T follicular helper cell (primary cell): ENCODE results near the gene AGBL4.

ENCODE experiments used
- DNase-seq: peaks from one replicate; pipeline ENCODE4 v3.0.0-alpha.2; 2020; ENCODE audit warnings: low read depth

The AGBL4 gene

GRCh38 chr1:48645883-48646282 lies 1377.9 kb downstream of the AGBL4 start:
- no peak for DNase-seq

DNA sequence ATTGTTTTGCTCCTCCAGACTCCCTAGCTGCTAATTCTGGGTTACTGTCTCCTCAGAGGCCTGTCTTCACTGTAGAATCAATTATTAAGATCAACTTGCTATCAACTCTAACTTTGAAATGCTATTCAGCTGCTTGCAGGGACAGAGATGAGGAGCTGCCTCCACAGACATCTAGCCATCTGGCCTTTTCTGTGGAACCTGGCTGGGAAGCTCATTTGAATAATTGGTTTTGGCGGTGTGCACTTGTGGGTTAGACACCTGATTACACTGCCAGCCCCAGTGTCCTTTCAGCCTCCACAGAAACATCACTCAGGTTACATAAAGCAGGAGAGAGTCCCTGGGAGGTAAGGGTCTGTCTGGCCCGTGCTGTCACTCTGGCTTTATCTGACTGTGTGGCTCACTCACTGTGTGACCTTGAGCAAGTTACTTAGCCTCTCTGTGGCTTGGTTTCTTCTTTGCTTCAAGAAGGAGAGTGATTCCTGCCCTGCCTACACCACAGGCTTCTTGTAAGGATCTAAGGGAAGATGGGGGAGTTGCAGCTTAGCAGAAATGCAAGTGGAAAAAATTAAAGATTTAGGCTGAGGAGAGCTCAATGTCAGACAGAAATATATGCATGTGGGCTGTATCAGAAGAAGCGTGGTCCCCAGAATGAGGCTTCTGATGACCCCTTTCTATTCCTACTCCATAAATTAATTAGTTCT lies 1378.7 kb downstream of the AGBL4 start:
- no peak for DNase-seq

GRCh38 chr1:48644190-48644900 lies 1379.4 kb downstream of the AGBL4 start:
- DNase-seq = no peak

- no peak for DNase-seq
Observed at GRCh38 chr1:48643193-48643592, 1380.6 kb downstream of the AGBL4 start.

DNA sequence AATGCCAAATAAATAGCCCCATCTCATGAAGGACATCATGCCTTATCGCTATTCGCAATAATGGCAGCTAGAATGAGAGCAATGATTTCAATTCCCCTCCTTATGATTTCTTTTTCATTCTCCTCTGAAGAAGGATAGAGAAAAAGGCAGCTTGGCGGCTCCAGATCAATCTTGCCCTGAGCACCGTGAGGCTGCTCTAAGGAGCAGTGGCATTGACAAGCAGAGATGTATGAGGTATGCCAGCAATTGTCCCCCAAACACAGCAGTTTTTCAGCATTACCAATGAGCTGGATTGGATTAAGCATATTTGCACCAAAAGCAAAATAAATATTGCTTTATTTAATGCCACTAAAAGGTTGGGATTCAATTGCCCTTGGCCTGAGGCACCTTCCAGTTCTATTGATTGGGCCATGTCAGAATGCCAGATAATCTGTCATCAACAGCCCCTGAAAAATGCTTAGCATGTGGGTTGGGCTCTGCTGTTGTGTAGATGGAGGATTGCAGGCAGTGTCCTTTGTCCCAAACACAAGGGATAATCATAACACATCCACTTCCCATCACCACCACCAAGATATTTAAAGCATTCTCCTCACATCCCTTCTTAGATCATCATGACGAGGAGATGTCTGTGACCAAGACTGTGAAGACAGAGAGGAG lies 1382.8 kb downstream of the AGBL4 start:
- no peak for DNase-seq

DNA sequence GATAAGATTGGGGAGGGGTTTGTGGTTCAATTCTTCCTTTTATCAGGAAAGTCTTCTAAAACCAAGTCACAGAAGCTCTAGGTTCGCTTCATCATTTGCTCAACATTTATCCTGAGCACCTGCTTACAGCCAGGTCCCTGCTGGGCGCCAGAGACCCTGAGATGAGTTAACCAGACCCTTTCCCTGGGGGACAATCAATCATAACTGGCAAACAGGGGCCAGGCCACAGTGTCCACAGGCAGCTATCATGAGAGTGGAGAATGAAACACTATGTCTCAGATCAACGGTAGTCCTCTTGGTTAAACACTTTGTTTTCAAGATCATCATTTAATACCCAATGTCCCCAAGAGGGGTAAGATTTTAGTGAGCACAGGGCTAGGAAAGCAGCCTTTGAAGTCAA lies 1393.9 kb downstream of the AGBL4 start:
- DNase-seq = no peak

- no peak for DNase-seq
Observed at GRCh38 chr1:48627486-48627885, 1396.3 kb downstream of the AGBL4 start.

DNA sequence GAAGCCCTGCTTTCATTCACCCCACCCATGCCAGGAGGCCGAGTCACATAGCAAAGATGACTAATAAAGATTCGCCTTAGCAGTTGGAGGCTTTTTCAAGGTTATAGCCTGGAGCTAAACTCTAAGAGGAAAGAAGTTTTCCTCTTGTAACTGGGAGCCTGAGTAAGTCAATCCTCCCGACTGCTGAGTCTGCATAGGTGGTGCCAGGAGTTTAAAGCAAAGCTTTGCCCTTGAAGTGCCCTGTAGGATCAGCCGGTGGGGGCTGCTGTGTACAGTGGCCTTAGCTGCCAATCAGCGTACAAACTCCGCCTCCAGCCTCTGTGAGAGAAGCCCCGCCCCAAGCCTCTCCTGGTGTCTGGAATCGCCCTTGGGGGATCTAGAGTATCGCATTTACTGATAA lies 1404.2 kb downstream of the AGBL4 start:
- DNase-seq = no peak

DNA sequence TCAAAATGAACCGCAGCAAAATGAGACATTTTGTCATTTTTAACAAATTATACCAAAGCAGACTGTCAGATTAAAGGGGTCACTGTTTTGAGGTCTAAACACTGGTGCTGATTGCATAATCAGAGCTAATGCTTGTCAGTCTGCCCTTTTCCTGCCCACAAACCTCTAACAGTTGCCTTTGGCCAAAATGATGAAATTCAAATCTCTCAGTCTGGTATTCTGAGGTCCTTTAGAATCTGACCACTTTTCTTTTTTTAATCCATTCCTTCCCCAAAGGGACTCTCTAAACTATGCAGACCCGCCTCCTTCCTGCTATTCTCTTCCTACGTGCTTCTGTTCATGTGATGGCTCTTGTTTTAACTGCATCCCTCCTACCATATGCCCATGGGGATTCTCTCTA lies 1406.5 kb downstream of the AGBL4 start:
- no peak for DNase-seq

GRCh38 chr1:48616710-48617109 lies 1407.0 kb downstream of the AGBL4 start:
- no peak for DNase-seq

DNA sequence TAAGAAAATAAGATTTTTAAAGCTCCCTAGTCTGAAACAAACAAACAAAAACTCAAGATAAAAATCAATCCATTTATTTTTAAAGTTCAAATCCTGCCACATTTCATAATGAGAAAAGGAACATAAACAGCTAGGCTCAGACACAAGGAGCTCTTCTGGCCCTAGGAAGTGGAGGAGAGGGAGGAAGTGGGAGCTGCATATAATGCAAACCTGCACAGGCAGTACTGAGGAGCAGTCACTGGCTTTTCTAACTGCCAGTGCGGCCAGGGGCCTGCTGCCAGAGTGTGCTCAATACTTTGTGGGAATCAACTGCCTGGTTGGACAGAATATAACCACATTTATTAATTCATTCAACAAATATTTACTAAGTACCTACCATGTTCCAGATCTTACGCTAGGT lies 1411.9 kb downstream of the AGBL4 start:
- DNase-seq = no peak

DNA sequence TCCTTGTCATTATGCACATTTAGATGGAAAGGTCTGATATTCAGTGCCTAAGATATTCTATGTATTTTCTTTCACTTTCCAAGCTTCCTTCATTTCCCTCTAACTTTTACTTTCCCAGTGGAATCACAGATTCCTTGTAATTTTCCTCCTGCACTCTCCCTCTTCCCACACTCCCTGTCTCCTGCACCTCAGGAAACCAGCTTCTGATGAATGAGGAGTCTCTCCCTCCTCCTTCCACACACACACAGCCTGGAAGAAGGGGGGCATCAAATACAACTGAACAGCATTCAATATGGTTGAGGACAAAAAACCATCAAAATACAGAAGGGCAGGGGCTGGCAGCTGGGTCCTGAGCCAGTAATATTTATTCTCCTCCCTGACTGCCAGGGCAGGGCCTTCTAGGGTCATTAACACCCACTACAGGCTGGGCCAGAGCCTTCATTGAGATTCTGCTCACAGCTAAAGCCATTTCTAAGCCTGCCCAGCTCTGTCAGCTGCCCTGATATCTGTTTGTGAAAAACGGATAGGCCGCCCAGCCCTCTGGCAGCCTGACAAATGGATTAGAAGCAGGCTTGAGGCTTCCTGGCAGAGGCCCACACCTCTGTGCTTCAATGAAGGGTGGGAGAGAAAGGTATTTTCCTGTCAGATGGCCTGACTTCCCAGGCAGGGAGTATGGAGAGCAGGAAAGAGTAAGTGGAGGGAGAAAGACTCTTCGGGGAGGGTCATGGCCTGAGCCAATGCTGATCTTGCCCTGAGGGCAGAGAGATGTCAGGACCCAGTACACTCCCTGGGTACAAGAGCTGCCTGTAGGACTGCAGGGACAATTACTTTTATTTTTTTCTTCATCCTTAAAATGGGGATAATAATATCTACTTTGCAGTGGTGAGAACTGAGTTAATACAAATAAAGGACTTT lies 1412.9 kb downstream of the AGBL4 start:
- no peak for DNase-seq

- no peak for DNase-seq
Observed at GRCh38 chr1:48608882-48609281, 1414.9 kb downstream of the AGBL4 start.

DNA sequence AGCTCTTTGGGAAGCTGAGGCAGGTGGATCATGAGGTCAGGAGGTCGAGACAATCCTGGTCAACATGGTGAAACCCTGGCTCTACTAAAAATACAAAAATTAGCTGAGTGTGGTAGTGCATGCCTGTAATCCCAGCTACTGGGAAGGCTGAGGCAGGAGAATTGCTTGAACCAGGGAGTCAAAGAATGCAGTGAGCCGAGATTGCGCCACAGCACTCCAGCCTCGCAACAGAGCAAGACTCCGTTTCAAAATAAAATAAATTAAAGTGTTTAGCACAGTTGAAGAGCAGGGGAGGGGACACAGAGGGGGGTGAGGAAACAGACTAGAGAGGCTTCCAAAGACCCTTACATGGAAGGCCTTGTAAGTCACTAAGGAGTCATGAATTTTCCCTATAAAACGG lies 1420.5 kb downstream of the AGBL4 start:
- no peak for DNase-seq

DNA sequence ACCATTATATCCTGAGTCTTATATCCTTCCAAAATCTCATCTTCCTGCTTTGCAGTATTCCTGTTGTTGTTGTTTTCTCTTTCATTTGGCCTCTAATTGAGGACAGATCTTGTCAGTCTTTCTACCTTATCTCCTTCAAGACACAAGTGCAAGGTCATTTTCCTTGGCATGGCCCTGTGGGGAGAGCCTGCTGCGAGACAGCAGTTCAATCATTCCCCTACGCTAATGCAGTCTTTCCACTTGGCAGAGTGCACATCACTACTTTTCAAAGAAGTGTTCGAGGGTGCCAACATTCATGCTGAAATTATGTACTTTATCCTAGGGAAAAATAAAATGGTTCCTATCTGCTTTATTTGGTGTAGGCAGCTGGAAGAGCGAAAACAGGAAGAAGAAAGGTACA lies 1421.4 kb downstream of the AGBL4 start:
- no peak for DNase-seq

- DNase-seq = no peak
Observed at GRCh38 chr1:48600182-48600581, 1423.6 kb downstream of the AGBL4 start.

DNA sequence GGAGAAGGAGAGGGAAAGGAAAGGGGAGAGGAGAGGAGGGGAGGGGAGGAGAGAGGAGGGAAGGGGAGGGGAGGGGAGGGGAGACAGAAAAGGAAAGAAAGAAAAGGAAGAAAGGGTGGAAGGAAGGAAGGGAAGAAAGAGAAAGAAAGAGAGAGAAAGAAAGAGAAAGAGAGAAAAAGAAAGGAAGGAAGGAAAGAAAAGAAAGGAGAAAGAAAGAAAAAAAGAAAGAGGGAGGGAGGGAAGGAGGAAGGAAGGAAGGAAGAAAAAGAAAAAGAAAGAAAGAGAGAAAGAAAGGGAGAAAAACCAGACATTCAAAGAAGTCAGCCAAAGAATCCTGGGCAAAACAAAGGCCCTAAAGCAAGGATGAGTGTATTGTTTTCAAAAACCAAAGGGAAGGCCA lies 1426.1 kb downstream of the AGBL4 start:
- no peak for DNase-seq

DNA sequence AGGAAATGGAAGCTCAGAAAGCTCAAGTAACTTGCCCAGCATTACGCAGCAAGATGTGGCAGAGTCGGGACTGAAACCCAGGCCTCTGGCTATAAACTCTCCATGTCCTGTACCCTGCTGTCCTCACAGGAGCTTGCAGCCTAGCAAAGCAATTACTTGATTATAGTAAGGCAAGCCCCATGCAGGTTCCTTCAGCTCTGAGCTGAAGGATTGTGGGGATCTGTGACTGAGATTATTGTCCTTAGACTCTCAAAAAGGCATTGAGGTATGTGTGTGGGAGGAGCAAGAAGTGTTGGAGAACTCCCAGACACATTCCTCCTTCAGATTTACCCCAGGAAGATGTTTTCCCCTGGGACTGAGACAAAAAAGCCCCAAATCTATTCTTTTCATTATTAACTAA lies 1427.7 kb downstream of the AGBL4 start:
- DNase-seq = no peak

GRCh38 chr1:48595613-48596012 lies 1428.1 kb downstream of the AGBL4 start:
- DNase-seq = no peak

GRCh38 chr1:48592330-48592729 lies 1431.4 kb downstream of the AGBL4 start:
- no peak for DNase-seq

DNA sequence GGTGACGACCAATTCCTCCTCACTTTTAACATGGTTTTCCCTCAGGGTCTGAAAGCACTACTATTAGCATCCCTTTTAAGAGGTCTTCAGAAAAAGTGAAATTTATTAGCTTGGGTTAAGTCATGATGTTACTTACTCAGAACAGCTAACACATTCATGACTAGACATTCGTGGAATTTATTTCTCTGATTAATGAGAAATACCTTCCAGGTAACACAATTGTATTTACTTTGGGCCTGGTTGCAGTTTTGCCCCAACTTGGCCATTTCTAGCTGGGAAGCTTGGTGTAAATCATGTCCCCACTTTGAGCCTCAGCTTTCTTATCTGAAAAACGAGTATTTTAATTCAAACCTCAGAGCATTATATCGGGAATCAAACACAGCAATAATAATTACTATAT lies 1432.6 kb downstream of the AGBL4 start:
- DNase-seq = no peak

DNA sequence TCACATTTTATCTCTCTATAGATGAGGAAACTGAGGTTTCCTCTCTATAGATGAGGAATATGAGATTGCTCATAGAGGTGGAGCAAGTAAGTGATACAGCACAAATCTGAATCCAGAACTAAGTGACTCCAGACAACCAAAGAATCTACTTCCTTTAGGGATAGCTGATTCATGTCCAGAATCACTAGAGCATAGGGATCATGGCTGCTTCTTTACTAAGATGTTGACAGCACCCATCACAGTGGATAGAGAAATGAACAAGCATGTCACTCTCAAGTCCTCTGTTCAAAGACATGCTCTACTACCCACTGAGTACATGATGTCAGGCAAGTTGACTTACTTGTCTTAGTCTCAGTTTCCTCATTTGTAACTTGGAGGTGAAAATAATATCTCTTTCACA lies 1435.7 kb downstream of the AGBL4 start:
- no peak for DNase-seq
